ES-I3 (cell line): ENCODE results near the gene AUNIP.

Experiments used
- H3K36me3 ChIP-seq: 2 replicates; pipeline ENCODE4 v1.6.1; 2013; ENCODE audit warnings: mild to moderate bottlenecking, low read length, control low read depth, moderate library complexity; ENCODE audit not compliant: insufficient read depth
- H3K4me1 ChIP-seq: 2 replicates; pipeline ENCODE4 v1.6.1; 2013; ENCODE audit warnings: mild to moderate bottlenecking, control low read depth, low read length; ENCODE audit not compliant: insufficient read depth
- H3K9ac ChIP-seq: 2 replicates; pipeline ENCODE4 v1.6.1; 2013; ENCODE audit warnings: low read depth, mild to moderate bottlenecking, low read length, moderate library complexity
- H3K9me3 ChIP-seq: 2 replicates; pipeline ENCODE4 v1.6.1; 2013; ENCODE audit warnings: mild to moderate bottlenecking, low read length, moderate library complexity; ENCODE audit not compliant: control insufficient read depth, insufficient read depth

AUNIP gene

DNA sequence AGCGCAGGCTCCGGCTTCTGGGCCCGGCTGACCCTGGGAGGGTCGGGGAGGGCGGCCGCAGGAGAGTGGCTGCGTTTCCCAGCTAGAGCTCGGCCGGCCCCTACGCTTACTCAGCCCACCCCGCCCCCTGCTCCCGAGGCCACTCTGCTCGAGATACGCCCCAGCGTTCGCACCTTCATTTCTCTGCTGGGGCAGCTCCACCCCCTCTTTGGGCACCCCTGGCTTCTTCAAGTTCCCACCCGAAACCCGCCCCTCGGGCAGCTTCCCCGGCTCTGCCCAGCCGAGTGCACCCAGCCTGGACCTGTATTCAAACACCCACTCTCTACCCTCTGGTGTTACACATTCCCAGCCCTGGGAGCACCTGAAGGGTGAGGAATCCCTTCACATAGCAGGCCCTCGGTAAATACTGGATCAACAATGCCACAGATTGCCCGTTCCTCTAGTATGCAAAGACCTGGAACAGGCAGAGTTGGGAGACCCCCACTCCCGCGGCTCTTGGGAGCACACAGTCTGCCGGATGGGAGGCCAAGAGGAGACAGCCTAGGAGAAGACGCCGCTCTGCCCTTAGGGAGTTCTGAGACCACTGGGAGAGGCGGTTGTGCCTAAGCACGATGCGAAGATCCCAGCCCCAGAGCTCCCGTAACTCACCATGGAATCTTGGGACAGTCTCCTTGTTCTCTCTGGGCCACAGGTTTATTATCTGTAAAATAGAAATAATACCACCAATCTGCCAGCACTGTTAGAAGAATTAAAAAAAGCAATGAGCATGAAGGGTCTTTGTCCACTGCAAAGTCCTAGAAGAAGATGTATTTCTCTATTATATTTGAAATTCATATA lies 16.8 kb upstream of the AUNIP start:
- H3K9ac ChIP-seq: peak overlapping the region; percentile 71

DNA sequence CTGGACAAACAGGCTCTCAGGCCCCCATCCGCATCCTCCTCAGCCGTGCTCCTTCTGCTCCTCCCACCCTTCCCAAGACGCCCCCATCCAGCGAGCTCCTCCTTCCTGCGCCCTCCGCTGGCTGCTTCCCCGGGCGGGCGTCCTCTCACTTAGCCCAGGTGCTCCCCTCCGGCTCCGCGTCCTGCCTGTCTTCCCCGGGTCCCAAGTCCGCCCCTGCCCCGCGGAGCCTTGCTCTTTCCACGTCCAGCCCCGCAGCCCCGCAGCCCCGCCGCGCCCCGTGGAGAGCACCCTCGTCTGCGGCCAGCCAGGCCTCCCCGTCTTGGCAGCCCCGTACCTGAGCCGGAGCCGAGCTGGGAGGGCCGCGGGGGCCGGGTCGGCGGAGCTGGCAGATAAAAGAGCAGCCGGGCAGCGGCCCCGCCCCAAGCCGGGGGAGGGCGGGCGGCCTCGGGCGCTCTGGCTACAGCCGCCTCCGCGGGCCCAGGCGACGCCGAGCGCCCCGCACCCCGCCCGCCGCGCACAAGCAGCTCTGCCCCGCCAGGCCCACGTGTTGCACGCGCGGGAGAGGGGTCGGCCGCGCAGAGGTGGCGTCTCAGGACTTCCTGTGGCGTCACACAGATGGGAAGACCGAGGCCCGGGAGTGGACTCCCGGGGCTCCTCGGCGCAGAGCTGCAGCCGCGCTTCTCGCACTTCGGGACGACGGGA lies 16.0 kb upstream of the AUNIP start, which contains the start of gene PAQR7:
TSS of gene PAQR7 (minus strand) at position 555 of the 702 bp plus-strand sequence. CDS start 11,869 bp downstream, outside the sequence.
- Histone ChIP-seq H3K36me3 (no peaks in the 10 kb centered on the region), H3K4me1 (peaks cover 23% of the 10 kb centered on the region), H3K9me3 (no peaks in the 10 kb centered on the region), H3K9ac (peak within 1 kb of the TSS; percentile 71)

More for the DNA sequence above, 16.8 kb upstream of the AUNIP start:
- Histone ChIP-seq H3K9me3 (no peaks in the 10 kb centered on the region), H3K4me1 (peaks cover 16% of the 10 kb centered on the region), H3K36me3 (no peaks in the 10 kb centered on the region)

DNA sequence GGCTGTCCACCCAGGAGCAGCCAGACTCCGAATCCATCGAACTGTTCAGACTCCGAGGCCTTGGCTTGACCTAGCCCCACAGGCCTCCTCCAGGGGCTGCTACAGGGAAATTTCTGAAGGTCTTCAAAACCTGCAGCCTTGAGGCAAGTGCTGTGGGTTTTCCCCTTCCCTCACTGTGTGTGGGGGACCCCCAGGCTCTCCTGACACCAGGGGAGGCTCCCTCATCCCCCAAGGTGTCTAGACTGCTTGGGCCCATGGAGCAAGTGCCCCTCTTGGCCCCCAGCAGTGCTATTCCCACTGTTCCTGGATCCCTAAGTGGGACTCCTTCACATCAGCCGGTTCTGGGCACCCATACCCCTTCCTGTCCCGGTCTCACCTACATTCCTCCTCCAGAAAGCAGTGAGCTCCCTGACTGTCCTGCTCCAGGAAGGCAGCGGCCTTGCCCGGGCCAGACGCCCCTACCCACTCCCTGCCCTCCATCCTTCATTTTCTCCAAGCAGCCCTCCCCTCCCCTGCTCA lies 15.4 kb upstream of the AUNIP start:
- Histone ChIP-seq H3K9ac (peak overlapping the region; percentile 71), H3K9me3 (no peaks in the 10 kb centered on the region), H3K36me3 (no peaks in the 10 kb centered on the region), H3K4me1 (peaks cover 23% of the 10 kb centered on the region)

DNA sequence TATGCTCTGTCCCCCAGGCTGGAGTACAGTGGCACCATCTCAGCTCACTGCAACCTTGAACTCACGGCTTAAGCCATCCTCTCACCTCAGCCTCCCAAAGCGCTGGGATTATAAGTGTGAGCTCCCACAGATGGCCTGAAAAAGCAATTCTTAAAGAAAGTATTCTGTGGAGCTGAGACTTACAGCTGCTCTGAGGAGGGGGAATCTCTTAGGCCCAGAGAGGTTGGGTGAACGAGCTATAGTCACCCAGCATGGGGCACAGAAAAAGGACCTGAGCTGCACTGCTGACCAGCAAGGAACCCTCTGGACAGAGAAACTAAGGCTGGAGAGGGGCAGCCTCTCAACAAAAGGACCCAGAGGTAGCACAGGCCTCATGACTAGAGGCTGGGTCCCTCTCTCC lies 15.0 kb upstream of the AUNIP start:
- 0 out of 2 replicates have a peak overlapping the region, but pooled peaks have one; percentile 71 for H3K9ac ChIP-seq
- no peaks in the 10 kb centered on the region for H3K36me3 ChIP-seq
- H3K9me3 ChIP-seq: no peaks in the 10 kb centered on the region
- peaks cover 23% of the 10 kb centered on the region for H3K4me1 ChIP-seq

DNA sequence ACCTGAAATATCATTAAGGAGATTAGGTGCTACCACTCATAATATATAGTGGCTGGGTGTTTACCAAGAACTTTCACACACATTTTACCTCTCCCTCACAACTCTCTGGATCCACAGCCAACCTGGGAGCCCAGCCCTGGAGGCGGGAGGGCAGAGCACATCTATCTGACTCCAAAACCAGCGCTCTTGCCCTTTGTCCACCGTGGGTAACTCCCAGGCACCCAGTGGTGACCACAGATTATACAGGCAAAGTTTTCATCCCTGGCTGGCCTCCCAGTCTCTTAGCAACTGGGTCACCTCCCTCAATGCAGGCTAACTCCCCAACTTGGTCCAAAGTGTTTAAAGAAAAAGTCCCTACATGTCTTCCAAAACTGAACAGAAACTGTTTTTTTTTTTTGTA lies 13.9 kb upstream of the AUNIP start:
- no peaks in the 10 kb centered on the region for H3K36me3 ChIP-seq
- H3K9me3 ChIP-seq: no peaks in the 10 kb centered on the region
- H3K4me1 ChIP-seq: peaks cover 24% of the 10 kb centered on the region
- H3K9ac ChIP-seq: no peak overlapping the region

DNA sequence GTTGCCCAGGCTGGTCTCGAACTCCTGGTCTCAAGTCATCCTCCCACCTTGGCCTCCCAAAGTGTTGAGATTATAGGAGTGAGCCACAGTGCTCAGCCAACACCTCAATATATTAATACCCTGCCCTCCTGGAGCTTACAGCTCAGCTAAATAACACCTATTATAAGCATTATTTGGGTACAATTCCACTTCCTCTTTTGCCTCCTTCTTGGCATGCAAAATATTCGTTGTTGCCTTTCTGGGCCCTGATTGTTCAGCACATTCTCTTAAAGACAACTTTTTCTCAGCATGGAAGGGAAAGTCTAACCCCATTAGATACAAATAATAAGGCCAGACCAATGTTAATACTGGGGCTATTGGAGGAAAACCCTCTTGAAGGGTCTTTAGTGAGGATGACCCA lies 13.5 kb upstream of the AUNIP start:
- Histone ChIP-seq H3K9me3 (no peaks in the 10 kb centered on the region), H3K9ac (no peak overlapping the region), H3K4me1 (peaks cover 28% of the 10 kb centered on the region), H3K36me3 (no peaks in the 10 kb centered on the region)

DNA sequence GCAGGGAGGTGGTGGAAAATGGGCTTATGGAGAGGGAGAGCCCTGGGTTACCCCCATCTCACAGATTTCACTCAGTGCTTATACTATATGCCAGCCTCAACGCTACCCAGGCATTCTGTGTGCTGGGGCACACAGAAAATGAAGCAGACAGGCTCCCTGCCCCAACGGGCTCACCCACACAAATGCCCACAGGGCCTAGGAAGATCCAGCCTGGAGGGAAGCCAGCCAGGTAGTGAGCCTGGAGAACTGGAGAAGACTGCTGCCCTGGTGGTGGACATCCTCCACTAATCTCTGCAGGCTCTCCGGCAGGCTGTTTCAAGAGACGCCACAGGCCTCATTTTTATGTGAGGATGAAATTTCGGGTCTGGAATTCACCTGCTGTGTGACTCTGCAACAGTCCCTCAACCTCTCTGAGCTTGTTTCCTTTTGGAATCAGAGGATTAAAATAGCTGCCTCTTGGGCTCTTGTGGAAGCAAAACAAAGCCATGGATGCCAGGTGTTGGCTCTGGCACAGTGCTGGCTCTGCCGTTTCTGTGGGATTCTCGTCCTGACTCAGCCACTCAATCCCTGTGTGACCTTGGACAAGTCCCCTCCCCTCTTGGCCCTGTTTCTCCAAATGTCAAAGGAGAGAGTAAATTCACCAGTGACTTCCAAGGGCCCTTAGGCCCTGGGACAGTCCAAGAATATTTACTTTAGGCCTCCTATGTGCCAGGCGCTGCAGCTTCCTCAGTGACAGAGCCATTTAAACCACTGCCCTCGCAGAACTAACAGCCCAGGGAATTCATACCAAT lies 12.6 kb upstream of the AUNIP start:
- Histone ChIP-seq H3K9me3 (no peaks in the 10 kb centered on the region), H3K36me3 (no peaks in the 10 kb centered on the region), H3K9ac (no peak overlapping the region), H3K4me1 (peaks cover 31% of the 10 kb centered on the region)

DNA sequence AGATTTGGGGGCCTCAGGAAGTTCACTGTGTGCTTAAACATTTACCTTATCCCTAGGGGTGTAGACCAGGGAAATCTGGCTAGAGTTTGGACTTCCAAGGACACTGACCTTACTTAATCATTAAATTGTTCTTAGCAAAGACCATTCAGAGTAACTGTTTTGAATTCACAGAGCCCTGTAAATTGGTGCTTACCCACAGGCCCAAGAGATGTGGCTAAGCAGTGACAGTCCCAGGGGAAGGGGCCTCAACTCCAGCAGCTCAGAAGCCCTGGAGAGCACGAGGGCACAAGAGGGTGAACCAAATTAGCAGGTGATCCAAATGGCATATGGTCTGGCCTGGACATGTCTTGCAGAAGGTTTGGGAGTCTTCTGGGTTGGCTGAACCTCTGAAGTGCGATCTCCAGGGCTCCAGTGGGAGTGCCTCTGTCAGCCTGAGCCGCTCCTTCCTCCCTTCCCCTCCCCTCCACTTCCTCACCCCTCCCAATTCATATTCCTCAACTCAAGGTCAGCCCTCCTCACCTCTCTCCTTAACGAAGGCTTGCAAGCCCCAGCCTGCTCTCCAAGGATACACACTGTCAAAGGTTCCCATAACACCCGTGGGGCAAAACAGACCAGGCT lies 11.9 kb upstream of the AUNIP start:
- H3K36me3 ChIP-seq: no peaks in the 10 kb centered on the region
- peaks cover 31% of the 10 kb centered on the region for H3K4me1 ChIP-seq
- H3K9ac ChIP-seq: no peak overlapping the region
- no peaks in the 10 kb centered on the region for H3K9me3 ChIP-seq

DNA sequence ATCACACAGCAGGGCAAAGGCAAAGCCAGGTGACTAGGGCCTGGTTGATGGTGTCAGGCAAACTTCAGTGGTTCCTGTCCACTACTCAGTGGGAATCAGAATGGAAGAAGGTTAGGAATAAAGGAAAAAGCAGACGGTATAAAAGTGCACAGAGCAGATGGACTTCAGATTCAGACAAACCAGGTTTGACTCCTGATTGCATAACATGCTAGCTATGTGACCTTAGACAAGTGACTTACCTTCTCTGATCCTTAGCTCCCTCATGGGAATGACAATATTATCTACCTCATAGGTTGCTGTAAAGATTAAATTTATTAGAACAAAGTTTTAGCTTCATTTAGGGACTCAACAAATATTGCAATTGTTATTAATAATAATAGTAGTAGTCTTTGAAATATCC lies 11.4 kb upstream of the AUNIP start:
- no peaks in the 10 kb centered on the region for H3K9me3 ChIP-seq
- no peaks in the 10 kb centered on the region for H3K36me3 ChIP-seq
- H3K9ac ChIP-seq: no peak overlapping the region
- peaks cover 31% of the 10 kb centered on the region for H3K4me1 ChIP-seq

DNA sequence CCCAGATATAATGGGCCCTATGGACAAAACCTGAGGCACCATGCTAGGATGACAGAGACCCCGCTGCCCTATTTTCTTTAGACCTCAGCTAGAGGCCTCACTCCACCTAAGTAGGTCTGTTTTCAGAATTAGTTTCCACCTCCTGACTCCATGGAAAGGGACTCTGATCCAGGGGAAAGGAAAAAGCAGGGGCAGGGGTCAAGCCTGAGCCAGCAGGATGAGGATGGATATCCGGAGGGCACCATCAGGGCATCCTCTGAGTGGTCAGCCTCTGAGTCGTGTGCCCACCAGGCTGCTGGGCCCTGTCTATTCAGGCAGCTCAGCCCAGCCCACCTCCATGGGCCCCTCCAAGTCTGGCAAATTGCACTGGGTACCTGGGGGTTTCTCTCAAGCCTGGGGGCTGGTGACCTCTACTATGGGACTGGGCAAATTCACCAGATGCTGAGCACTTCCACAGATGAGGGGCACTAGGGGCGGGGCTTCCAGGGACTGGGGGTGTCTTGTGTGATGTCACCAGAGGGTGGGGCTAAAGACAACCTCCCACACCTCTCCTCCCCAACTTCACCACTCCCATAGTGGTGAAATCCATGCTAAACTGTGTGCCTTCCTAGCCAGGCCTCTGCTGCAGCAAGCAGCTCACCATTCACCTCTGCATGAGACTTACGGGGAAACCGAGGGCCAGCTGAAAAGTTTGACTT lies 10.8 kb upstream of the AUNIP start:
- Histone ChIP-seq H3K9me3 (no peaks in the 10 kb centered on the region), H3K4me1 (peaks cover 31% of the 10 kb centered on the region), H3K9ac (no peak overlapping the region), H3K36me3 (no peaks in the 10 kb centered on the region)

DNA sequence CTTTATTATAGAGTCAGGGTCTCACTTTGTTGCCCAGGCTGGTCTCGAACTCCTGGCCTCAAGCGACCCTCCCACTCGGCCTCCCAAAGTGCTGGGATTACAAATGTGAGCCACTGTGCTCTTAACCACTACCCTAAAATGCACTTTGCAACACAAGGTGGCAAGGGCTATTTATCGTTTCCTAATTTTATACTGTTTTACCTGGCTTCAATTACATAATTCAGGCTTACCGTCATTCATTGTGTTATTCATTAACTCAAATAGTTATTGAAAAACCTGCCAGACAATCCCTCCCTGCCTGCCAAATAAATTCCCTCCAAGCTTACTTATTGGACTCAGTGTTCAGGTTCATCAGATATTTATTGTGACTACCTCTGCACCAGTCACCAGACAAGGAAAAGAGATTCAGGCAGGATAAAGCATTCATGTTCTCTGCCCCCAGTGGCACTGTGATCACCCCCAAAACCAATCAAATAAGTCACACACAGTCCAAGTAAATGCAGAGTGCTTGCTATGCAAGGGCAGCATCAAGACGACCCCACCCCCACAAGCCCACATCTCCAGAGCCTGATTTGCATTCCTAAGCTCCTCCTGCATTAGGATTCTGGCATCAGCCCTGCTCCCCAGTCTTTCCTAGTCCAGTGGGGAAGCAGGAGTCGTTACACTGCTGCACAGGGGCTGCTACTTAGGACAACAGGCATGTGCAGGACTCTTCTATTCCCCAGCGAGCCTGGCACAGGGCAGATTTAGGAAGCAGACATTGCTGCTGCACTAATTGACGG lies 8.1 kb upstream of the AUNIP start:
- Histone ChIP-seq H3K9me3 (no peaks in the 10 kb centered on the region), H3K36me3 (no peaks in the 10 kb centered on the region), H3K9ac (no peak overlapping the region), H3K4me1 (peaks cover 21% of the 10 kb centered on the region)

DNA sequence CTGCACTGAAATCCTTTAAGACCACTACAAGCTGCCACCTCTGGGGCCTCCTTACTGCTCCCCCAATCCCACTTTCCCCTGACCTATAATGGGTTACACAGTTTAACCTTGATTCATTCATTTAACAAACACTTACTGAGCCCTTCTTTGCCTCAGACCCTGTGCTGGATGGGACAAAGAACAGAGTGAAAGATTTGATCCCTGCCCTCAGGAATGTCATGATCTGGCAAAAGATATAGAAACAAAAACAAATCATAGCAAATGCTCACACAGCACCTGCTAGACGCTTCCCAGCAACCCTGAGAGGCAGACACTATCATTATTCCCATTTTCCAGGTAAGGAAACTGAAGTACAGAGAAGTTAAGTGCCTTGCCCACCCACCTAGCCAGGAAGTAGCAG lies 7.0 kb upstream of the AUNIP start:
- no peaks in the 10 kb centered on the region for H3K36me3 ChIP-seq
- H3K9ac ChIP-seq: no peak overlapping the region
- H3K9me3 ChIP-seq: no peaks in the 10 kb centered on the region
- peaks cover 16% of the 10 kb centered on the region for H3K4me1 ChIP-seq

DNA sequence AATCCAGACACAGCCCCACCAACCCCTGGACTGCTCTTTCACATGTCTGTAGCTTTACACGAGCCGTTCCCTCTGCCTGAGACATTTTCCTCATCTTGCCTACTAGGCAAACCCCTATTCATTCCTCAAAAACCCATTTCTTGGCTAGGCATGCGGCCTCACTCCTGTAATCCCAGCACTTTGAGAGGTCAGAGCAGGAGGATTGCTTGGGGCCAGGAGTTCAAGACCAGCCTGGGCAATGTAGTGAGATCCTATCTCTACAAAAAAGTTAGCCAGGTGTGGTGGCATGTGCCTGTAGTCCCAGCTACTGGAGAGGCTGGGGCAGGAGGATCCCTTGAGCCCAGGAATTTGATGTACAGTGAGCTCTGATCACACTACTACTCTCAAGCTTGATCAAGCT lies 5.2 kb upstream of the AUNIP start:
- peaks cover 7% of the 10 kb centered on the region for H3K4me1 ChIP-seq
- no peak overlapping the region for H3K9ac ChIP-seq
- H3K9me3 ChIP-seq: no peaks in the 10 kb centered on the region
- no peaks in the 10 kb centered on the region for H3K36me3 ChIP-seq
